ENCODE results near the gene ABCC1. TPM values are rescaled to one million over a fixed set of nuclear protein-coding genes. Genes with fewer than 3 reads are reported as not detected.
"Not testable (repeated sequence)": the region's sequence is repeated elsewhere in the genome, so short reads cannot be mapped to it uniquely, and the experiment has no call there.

Gene ABCC1
- total RNA-seq, 2 experiments from 2014 or later: 40.3 to 41.0 TPM

- Mint-ChIP-seq H3K27ac (peak overlapping the region; percentile 96), H3K4me1 (ENCODE audit: low read depth) (peaks cover 54% of the 10 kb centered on the region), H3K4me3 (peak overlapping the region; percentile 95), H3K36me3 (ENCODE audit: low read depth) (peaks cover 7% of the 10 kb centered on the region), H3K27me3 (ENCODE audit: low read depth) (no peaks in the 10 kb centered on the region), H3K9me3 (no peaks in the 10 kb centered on the region)
- intact Hi-C loops (cut with micrococcal nuclease): loop anchor here (1.0 to 10.0 kb wide), 3 partner anchors 62 to 276 kb away; partner anchors contain the start of gene CEP20
- CTCF ChIA-PET: interaction anchor here (0.6 to 1.0 kb wide), 2 partner anchors 9 to 35 kb away, joined by 3 read pairs; no protein-coding TSS in a partner anchor
- peak; percentile 51 for DNase-seq
These were observed 892 bp downstream of the ABCC1 start for GRCh38 chr16:15950161-15950854.

GRCh38 chr16:15950869-15951268 is 1.5 kb downstream of the ABCC1 start:
- no peak for DNase-seq
- Mint-ChIP-seq H3K4me1 (ENCODE audit: low read depth) (peaks cover 56% of the 10 kb centered on the region), H3K4me3 (peak overlapping the region; percentile 95), H3K36me3 (ENCODE audit: low read depth) (peaks cover 10% of the 10 kb centered on the region), H3K9me3 (no peaks in the 10 kb centered on the region), H3K27me3 (ENCODE audit: low read depth) (no peaks in the 10 kb centered on the region), H3K27ac (peak overlapping the region; percentile 96)
- intact Hi-C loops (cut with micrococcal nuclease): loop anchor here (1.0 to 10.0 kb wide), 3 partner anchors 63 to 276 kb away; partner anchors contain the start of gene CEP20
- CTCF ChIA-PET: interaction anchor here (0.7 kb wide), 1 partner anchor 82 kb away, joined by 4 read pairs; no protein-coding TSS in a partner anchor

GRCh38 chr16:15951852-15952251 is 2.4 kb downstream of the ABCC1 start:
- CTCF ChIA-PET: no interaction called here
- intact Hi-C loops (cut with micrococcal nuclease): loop anchor here (2.0 to 10.0 kb wide), 2 partner anchors 73 to 277 kb away; no protein-coding TSS in a partner anchor
- no peak for DNase-seq
- Mint-ChIP-seq H3K27ac (peak overlapping the region; percentile 85), H3K4me3 (peak overlapping the region; percentile 95), H3K9me3 (no peaks in the 10 kb centered on the region), H3K4me1 (ENCODE audit: low read depth) (peaks cover 57% of the 10 kb centered on the region), H3K36me3 (ENCODE audit: low read depth) (peaks cover 10% of the 10 kb centered on the region), H3K27me3 (ENCODE audit: low read depth) (no peaks in the 10 kb centered on the region)

- Mint-ChIP-seq H3K27ac (peak overlapping the region; percentile 85), H3K4me3 (peak overlapping the region; percentile 29), H3K9me3 (no peaks in the 10 kb centered on the region), H3K36me3 (ENCODE audit: low read depth) (peaks cover 10% of the 10 kb centered on the region), H3K4me1 (ENCODE audit: low read depth) (peaks cover 59% of the 10 kb centered on the region), H3K27me3 (ENCODE audit: low read depth) (no peaks in the 10 kb centered on the region)
- CTCF ChIA-PET: no interaction called here
- DNase-seq: peak; percentile 41
- intact Hi-C loops (cut with micrococcal nuclease): loop anchor here (10.0 kb wide), 1 partner anchor 277 kb away; no protein-coding TSS in a partner anchor
These were observed 2.9 kb downstream of the ABCC1 start for GRCh38 chr16:15952265-15952711.

- no peaks in the 10 kb centered on the region for H3K9me3 Mint-ChIP-seq
- no peak overlapping the region for H3K27ac Mint-ChIP-seq
- intact Hi-C loops (cut with micrococcal nuclease): loop anchor here (10.0 kb wide), 1 partner anchor 279 kb away; no protein-coding TSS in a partner anchor
- H3K4me3 Mint-ChIP-seq: no peak overlapping the region
- no peaks in the 10 kb centered on the region for H3K27me3 Mint-ChIP-seq (ENCODE audit: low read depth)
- peaks cover 64% of the 10 kb centered on the region for H3K4me1 Mint-ChIP-seq (ENCODE audit: low read depth)
- CTCF ChIA-PET: no interaction called here
- H3K36me3 Mint-ChIP-seq (ENCODE audit: low read depth): peaks cover 10% of the 10 kb centered on the region
- no peak for DNase-seq
These were observed 4.1 kb downstream of the ABCC1 start for GRCh38 chr16:15953477-15953876.

- Mint-ChIP-seq H3K36me3 (ENCODE audit: low read depth) (peaks cover 10% of the 10 kb centered on the region), H3K4me1 (ENCODE audit: low read depth) (peaks cover 65% of the 10 kb centered on the region), H3K27ac (peak overlapping the region; percentile 48), H3K27me3 (ENCODE audit: low read depth) (no peaks in the 10 kb centered on the region), H3K9me3 (no peaks in the 10 kb centered on the region), H3K4me3 (no peak overlapping the region)
- intact Hi-C loops (cut with micrococcal nuclease): loop anchor here (10.0 kb wide), 1 partner anchor 279 kb away; no protein-coding TSS in a partner anchor
- DNase-seq: no peak
- CTCF ChIA-PET: interaction anchor here (0.6 kb wide), 1 partner anchor 197 kb away, joined by 3 read pairs; no protein-coding TSS in a partner anchor
These were observed 4.8 kb downstream of the ABCC1 start for GRCh38 chr16:15953929-15954813.

DNA sequence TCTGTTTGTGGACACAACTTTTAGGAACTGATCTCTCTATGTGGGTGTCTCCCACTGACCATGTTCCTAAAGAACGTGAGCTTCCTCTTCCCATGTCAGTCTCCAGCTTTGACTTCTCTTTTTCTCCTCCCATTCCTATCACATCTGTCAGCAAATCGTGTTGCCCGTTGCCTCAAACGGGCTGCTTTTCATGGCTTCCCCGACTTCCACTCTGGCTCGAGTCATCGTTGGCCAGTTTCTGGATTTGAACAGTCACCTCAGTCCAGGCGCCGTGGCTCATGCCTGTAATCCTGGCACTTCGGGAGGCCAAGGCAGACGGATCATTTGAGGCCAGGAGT is 5.4 kb downstream of the ABCC1 start:
- Mint-ChIP-seq H3K9me3 (no peaks in the 10 kb centered on the region), H3K36me3 (ENCODE audit: low read depth) (peaks cover 12% of the 10 kb centered on the region), H3K4me3 (no peak overlapping the region), H3K27ac (peak overlapping the region; percentile 48), H3K4me1 (ENCODE audit: low read depth) (peaks cover 71% of the 10 kb centered on the region), H3K27me3 (ENCODE audit: low read depth) (no peaks in the 10 kb centered on the region)
- intact Hi-C loops (cut with micrococcal nuclease): loop anchor here (10.0 kb wide), 1 partner anchor 280 kb away; no protein-coding TSS in a partner anchor
- DNase-seq: no peak
- CTCF ChIA-PET: no interaction called here

- intact Hi-C loops (cut with micrococcal nuclease): loop anchor here (10.0 kb wide), 1 partner anchor 281 kb away; no protein-coding TSS in a partner anchor
- no peak for DNase-seq
- no peaks in the 10 kb centered on the region for H3K27me3 Mint-ChIP-seq (ENCODE audit: low read depth)
- H3K4me1 Mint-ChIP-seq (ENCODE audit: low read depth): peaks cover 78% of the 10 kb centered on the region
- no peak overlapping the region for H3K4me3 Mint-ChIP-seq
- H3K27ac Mint-ChIP-seq: peak overlapping the region; percentile 7
- H3K36me3 Mint-ChIP-seq (ENCODE audit: low read depth): peaks cover 15% of the 10 kb centered on the region
- CTCF ChIA-PET: no interaction called here
- H3K9me3 Mint-ChIP-seq: no peaks in the 10 kb centered on the region
These were observed 6.0 kb downstream of the ABCC1 start for GRCh38 chr16:15955425-15955824.

GRCh38 chr16:15956106-15956505 is 6.7 kb downstream of the ABCC1 start:
- not testable (repeated sequence) for H3K9me3 Mint-ChIP-seq

DNA sequence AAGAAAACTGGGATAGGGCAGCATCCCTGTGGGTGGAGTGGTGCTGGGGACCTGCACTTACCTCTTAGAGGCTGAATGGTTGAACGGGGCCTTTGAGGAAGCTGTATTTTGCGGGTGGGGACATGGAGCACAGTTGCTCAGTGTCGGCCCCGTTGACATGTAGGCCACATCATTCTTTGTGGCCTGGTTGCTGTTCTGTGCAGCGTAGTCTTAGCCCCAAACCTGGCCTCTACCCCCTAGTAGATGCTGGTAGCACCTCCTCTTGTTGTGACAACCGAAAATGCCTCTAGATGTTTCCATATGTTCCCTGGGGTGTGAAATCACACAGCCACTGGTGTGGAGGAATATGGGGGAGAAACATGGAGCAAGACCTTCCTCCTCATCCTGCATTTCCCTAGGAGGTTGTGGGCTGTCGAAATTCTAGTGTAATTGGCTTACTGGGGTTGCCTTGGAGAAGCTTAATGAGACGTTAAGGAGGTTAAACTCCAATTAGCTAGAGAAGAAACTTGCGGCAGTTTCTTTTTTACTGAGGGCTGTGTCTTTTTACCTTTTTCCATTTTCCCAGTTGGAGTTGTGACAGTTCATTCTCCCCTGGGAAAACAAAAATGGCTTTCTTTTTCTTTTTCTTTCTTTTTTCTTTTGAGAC is 9.4 kb downstream of the ABCC1 start:
- Mint-ChIP-seq H3K9me3 (peaks cover 16% of the 10 kb centered on the region), H3K27ac (peak overlapping the region; percentile 99), H3K36me3 (ENCODE audit: low read depth) (peaks cover 31% of the 10 kb centered on the region), H3K4me1 (ENCODE audit: low read depth) (peaks cover 81% of the 10 kb centered on the region), H3K27me3 (ENCODE audit: low read depth) (no peaks in the 10 kb centered on the region), H3K4me3 (no peak overlapping the region)
- CTCF ChIA-PET: interaction anchor here (1.2 to 1.9 kb wide), 2 partner anchors 9 to 14 kb away, joined by 3 to 4 read pairs; no protein-coding TSS in a partner anchor
- intact Hi-C loops (cut with micrococcal nuclease): loop anchor here (10.0 kb wide), 1 partner anchor 284 kb away; no protein-coding TSS in a partner anchor
- DNase-seq: no peak

More at GRCh38 chr16:15956106-15956505, 6.7 kb downstream of the ABCC1 start:
- intact Hi-C loops (cut with micrococcal nuclease): loop anchor here (10.0 kb wide), 1 partner anchor 281 kb away; no protein-coding TSS in a partner anchor
- Mint-ChIP-seq H3K27ac (peak overlapping the region; percentile 41), H3K4me1 (ENCODE audit: low read depth) (peaks cover 81% of the 10 kb centered on the region), H3K36me3 (ENCODE audit: low read depth) (peaks cover 16% of the 10 kb centered on the region), H3K4me3 (peak overlapping the region; percentile 32)
- CTCF ChIA-PET: interaction anchor here (0.8 kb wide), 1 partner anchor 107 kb away, joined by 3 read pairs; no protein-coding TSS in a partner anchor
- H3K27me3 Mint-ChIP-seq (ENCODE audit: low read depth): not testable (repeated sequence)
- peak; percentile 48 for DNase-seq

DNA sequence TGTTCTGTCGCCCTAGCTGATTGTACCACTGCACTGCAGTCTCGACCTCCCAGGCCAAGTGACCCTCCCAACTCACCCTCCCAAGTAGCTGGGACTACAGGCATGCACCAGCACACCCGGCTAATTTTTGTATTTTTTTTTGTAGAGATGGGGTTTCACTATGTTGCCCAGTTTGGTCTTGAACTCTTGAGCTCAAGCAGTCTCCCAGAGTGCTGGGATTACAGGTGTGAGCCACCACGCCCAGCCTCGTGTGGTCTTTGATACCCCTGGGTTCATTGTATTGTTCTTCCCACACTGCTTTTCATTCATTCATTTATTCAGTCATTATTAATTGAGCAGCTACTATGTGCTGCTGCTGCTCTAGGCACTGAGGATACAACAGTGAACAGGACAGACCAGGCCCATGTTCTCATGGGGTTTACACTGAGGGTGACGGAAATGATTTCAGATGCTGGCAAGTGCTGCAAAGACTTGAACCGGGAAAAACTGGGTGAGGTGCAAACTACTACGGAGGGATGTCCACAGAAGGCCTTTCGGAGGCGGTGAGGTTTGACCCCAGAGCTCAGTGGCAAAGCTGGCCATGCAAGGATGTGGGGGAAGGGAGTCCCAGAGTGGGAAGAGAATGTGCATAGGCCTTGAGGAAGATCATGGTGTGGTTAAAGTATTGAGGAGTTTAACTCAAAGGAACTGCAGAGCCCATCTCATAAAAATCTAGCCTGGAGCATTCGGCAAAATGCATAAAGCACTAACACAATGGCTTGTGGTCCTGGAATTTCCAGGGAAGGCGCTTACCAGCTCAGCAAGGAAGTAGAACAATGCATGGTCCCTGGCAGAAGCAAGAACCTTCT is 10.9 kb downstream of the ABCC1 start:
- Mint-ChIP-seq H3K4me1 (ENCODE audit: low read depth) (peaks cover 82% of the 10 kb centered on the region), H3K9me3 (peaks cover 19% of the 10 kb centered on the region), H3K36me3 (ENCODE audit: low read depth) (peaks cover 29% of the 10 kb centered on the region), H3K27me3 (ENCODE audit: low read depth) (no peaks in the 10 kb centered on the region), H3K4me3 (peak overlapping the region; percentile 30), H3K27ac (peak overlapping the region; percentile 99)
- DNase-seq: no peak
- CTCF ChIA-PET: interaction anchor here (0.6 to 1.9 kb wide), 3 partner anchors 10 to 401 kb away, joined by 3 to 4 read pairs (median 3); no protein-coding TSS in a partner anchor
- intact Hi-C loops (cut with micrococcal nuclease): loop anchor here (2.0 to 5.0 kb wide), 5 partner anchors 67 to 1328 kb away; partner anchors contain the start of genes BFAR, CEP20, MARF1 and PARN

Measured in activated naive CD4-positive, alpha-beta T cell treated with anti-CD3 and anti-CD28 coated beads for 36 hours (primary cell).